GM12878 (cell line): ENCODE results near the gene UQCRC1. TPM values are rescaled to one million over a fixed set of nuclear protein-coding genes. Genes with fewer than 3 reads are reported as not detected.

ENCODE experiments used
- ATAC-seq: fragments of 200-7000 bp; cut with Tn5 transposase; 3 replicates; pipeline ENCODE4 v1.9.1; 2020; ENCODE audit warnings: mild to moderate bottlenecking, moderate library complexity
- BruUV-seq: library from RNA; stranded (reverse); fragments of 400-500 nt; replicated peaks from 2 replicates; lab custom pipeline; 2021; lab: Mats Ljungman, UMichigan
- CTCF ChIA-PET: fragments of 300-600 bp; sonication (Branson Sonifier 250); formaldehyde crosslinking; extraction: SDS; loops from one replicate; lab custom pipeline; 2021; ENCODE audit warnings: inconsistent platforms; lab: Yijun Ruan, JAX
- POLR2A ChIA-PET: fragments of 350-600 bp; formaldehyde crosslinking; extraction: SDS; loops from one replicate; lab custom pipeline; 2021; ENCODE audit warnings: inconsistent platforms; lab: Charles Lee
- RAD21 ChIA-PET: fragments of 300-600 bp; sonication (Branson Sonifier 250); formaldehyde crosslinking; loops from one replicate; lab custom pipeline; 2023; ENCODE audit warnings: antibody characterized with exemption; ENCODE audit not compliant: unreplicated experiment; lab: Charles Lee
- SMC1A ChIA-PET: fragments of 300-600 bp; sonication (Branson Sonifier 250); formaldehyde crosslinking; loops from one replicate; lab custom pipeline; 2023; ENCODE audit not compliant: unreplicated experiment, uncharacterized antibody; lab: Charles Lee
- DNase-seq: peaks from one replicate; pipeline ENCODE4 v3.0.0-alpha.2; 2011; ENCODE audit warnings: low read depth, low spot score
- FAIRE-seq: peaks from 3 replicates; lab custom pipeline; 2011; peaks lifted over from hg19 to GRCh38; lab: Jason Lieb, UNC
- H2AFZ ChIP-seq: 2 replicates; pipeline ENCODE4 v1.6.0; 2011; ENCODE audit warnings: low read depth, low read length, control low read depth; ENCODE audit not compliant: control insufficient read depth
- H3K27ac ChIP-seq: 2 replicates; pipeline ENCODE4 v1.5.1; 2011; ENCODE audit warnings: control low read depth; ENCODE audit not compliant: control insufficient read depth, insufficient read depth
- H3K27me3 ChIP-seq, 2 experiments: replicated peaks in 1 of 2; 2 replicates each; pipeline versions ENCODE4 v1.6.0 to v1.6.1; 2011; ENCODE audit warnings: low read length in 1 of 2; ENCODE audit not compliant: control insufficient read depth in 2 of 2, insufficient read depth in 2 of 2
- H3K36me3 ChIP-seq, 2 experiments: 2 replicates each; pipeline ENCODE4 v1.5.1; 2011; ENCODE audit warnings: low read length in 1 of 2; ENCODE audit not compliant: control insufficient read depth in 2 of 2, insufficient read depth in 2 of 2
- H3K4me1 ChIP-seq: 2 replicates; pipeline ENCODE4 v1.6.1; 2011; ENCODE audit warnings: mild to moderate bottlenecking, low read length, moderate library complexity, mixed read lengths; ENCODE audit not compliant: control insufficient read depth, insufficient read depth
- H3K4me2 ChIP-seq: 2 replicates; pipeline ENCODE4 v1.6.0; 2011; ENCODE audit warnings: control low read depth; ENCODE audit not compliant: control insufficient read depth, insufficient read depth
- H3K4me3 ChIP-seq: fragments of 200-600 bp; sonication (generic); 2 replicates; pipeline ENCODE4 v1.5.1; 2016
- H3K79me2 ChIP-seq: 2 replicates; pipeline ENCODE4 v1.6.0; 2011; ENCODE audit warnings: low read length; ENCODE audit not compliant: control insufficient read depth, insufficient read depth
- H3K9ac ChIP-seq: 2 replicates; pipeline ENCODE4 v1.8.0; 2011; ENCODE audit warnings: low read length, control low read depth, mixed read lengths; ENCODE audit not compliant: control insufficient read depth, insufficient read depth
- H3K9me3 ChIP-seq: replicated peaks from 3 replicates; pipeline ENCODE4 v1.5.1; 2011; ENCODE audit warnings: mild to moderate bottlenecking, low read length; ENCODE audit not compliant: control insufficient read depth, insufficient read depth
- H4K20me1 ChIP-seq: 2 replicates; pipeline ENCODE4 v1.6.0; 2011; ENCODE audit not compliant: control insufficient read depth, insufficient read depth
- CHD4 ChIP-seq: fragments of 200-600 bp; sonication (generic); IDR thresholded peaks from 2 replicates; pipeline ENCODE4 v1.6.1; 2016; ENCODE audit warnings: mild to moderate bottlenecking
- E2F8 ChIP-seq: fragments of 450-650 bp; IDR thresholded peaks from 2 replicates; pipeline ENCODE4 v1.6.1; 2018; ENCODE audit warnings: mild to moderate bottlenecking, low read depth, moderate library complexity; ENCODE audit not compliant: partially characterized antibody
- ESRRA ChIP-seq: IDR thresholded peaks from 2 replicates; pipeline ENCODE4 v1.6.1; 2012; ENCODE audit warnings: mild to moderate bottlenecking, low read length, improper control_type of control experiment
- RB1 ChIP-seq: fragments of 450-650 bp; formaldehyde crosslinking; IDR thresholded peaks from 2 replicates; pipeline ENCODE4 v1.6.1; 2017; ENCODE audit warnings: mild to moderate bottlenecking, borderline replicate concordance
- RELA ChIP-seq: fragments of 450-650 bp; IDR thresholded peaks from 2 replicates; pipeline ENCODE4 v1.8.0; 2014; ENCODE audit warnings: borderline replicate concordance; ENCODE audit not compliant: partially characterized antibody
- RFX5 ChIP-seq: IDR thresholded peaks from 2 replicates; pipeline ENCODE4 v1.6.1; 2011; ENCODE audit warnings: low read depth, low read length, improper control_type of control experiment
- SPI1 ChIP-seq: IDR thresholded peaks from 2 replicates; pipeline ENCODE4 v1.6.1; 2011; ENCODE audit warnings: low read depth, mild to moderate bottlenecking, low read length, moderate library complexity, borderline replicate concordance; ENCODE audit not compliant: insufficient read depth
- SRF ChIP-seq, 2 experiments: IDR thresholded peaks; 2 replicates each; pipeline ENCODE4 v1.6.1; 2011; ENCODE audit warnings: low read depth in 2 of 2, low read length in 2 of 2, mild to moderate bottlenecking in 1 of 2, moderate library complexity in 1 of 2
- STAT1 ChIP-seq: fragments of 450-650 bp; conservative IDR thresholded peaks from 2 replicates; pipeline ENCODE4 v1.6.1; 2014; ENCODE audit warnings: antibody characterized with exemption, mild to moderate bottlenecking
- STAT3 ChIP-seq: IDR thresholded peaks from 2 replicates; pipeline ENCODE4 v1.6.1; 2011; ENCODE audit warnings: low read depth, low read length, improper control_type of control experiment
- TARDBP ChIP-seq: IDR thresholded peaks from 2 replicates; pipeline ENCODE4 v1.6.1; 2016; ENCODE audit warnings: borderline replicate concordance
- ZNF274 ChIP-seq: IDR thresholded peaks from one replicate; pipeline ENCODE4 v1.8.0; 2011; ENCODE audit not compliant: insufficient read length, insufficient read depth
- WGBS: methylation state at CpG from one replicate; pipeline ENCODE4 v1.1.6; 2016; ENCODE audit warnings: low lambda C conversion rate; ENCODE audit not compliant: insufficient replicate concordance, insufficient coverage; ENCODE audit errors: missing lambda C conversion rate; 5-methylcytosine and 5-hydroxymethylcytosine counted together
- in situ Hi-C: fragments of 300-500 bp; cut with MboI; formaldehyde crosslinking; loops from 9 replicates; pipeline ENCODE4 v1.14.3; 2018; ENCODE audit warnings: mixed read lengths
- intact Hi-C: fragments of 100-400 bp; cut with micrococcal nuclease; formaldehyde crosslinking; loops from one replicate; pipeline ENCODE4 v1.14.2; 2022; ENCODE audit not compliant: unreplicated experiment
- polyA plus RNA-seq, 11 experiments: library from polyadenylated mRNA; depleted of rRNA in 4 of 11; unstranded in 6 of 11; stranded (reverse) in 5 of 11; fragments of >200 nt; fragmentation: Nextera tagmentation in 4 of 11; fragmentation: Illumina TruSeq in 1 of 11; extraction: Ambion mirVana in 4 of 11; extraction: Trizol in 1 of 11; gene quantifications; 1 replicate in 1 of 11; 2 replicates in 10 of 11; pipeline versions ENCODE4 v1.2.1 to v1.2.3, GENCODE V29; 2011 to 2016; ENCODE audit warnings: inconsistent platforms in 2 of 11, missing spikeins in 2 of 11, low read depth in 1 of 11
- total RNA-seq, 4 experiments: library from RNA; depleted of rRNA in 3 of 4; stranded (reverse); fragments of >200 nt in 3 of 4; fragmentation: Illumina TruSeq in 1 of 4; extraction: Trizol in 1 of 4; gene quantifications; 2 replicates each; pipeline versions ENCODE4 v1.2.1 to v1.2.3, GENCODE V29; 2013 to 2021

The UQCRC1 gene
- total and polyA plus RNA-seq, 10 of the 15 experiments (the other 5 are each of a cell fraction or from before 2014, with no cell fraction given), result 116 to 426 (median 228) TPM

- no peak for TF ChIP-seq TARDBP
- TF ChIP-seq ZNF274, result no peak
- TF ChIP-seq CHD4, result no peak
- TF ChIP-seq RFX5, result no peak
- TF ChIP-seq STAT1, result no peak
- TF ChIP-seq SPI1, result no peak
- TF ChIP-seq ESRRA, result no peak
- TF ChIP-seq RELA, result no peak
- TF ChIP-seq RB1, result no peak
- TF ChIP-seq, all 136 proteins: peak for 0
These were observed 23.8 kb upstream of the UQCRC1 start (continued) for GRCh38 chr3:48633256-48633655.

- H3K9me3 ChIP-seq, result no peaks in the 10 kb centered on the region
- no peak for DNase-seq
- H3K36me3 ChIP-seq, result peaks cover 0 to 7% of the 10 kb centered on the region in 2 experiments; a peak in 3 of 4 replicates
- no peak overlapping the region for H2AFZ ChIP-seq
- ChIA-PET CTCF (no interaction called here), SMC1A (no interaction called here), POLR2A (no interaction called here), RAD21 (no interaction called here)
- H4K20me1 ChIP-seq, result no peaks in the 10 kb centered on the region
- no peak for TF ChIP-seq STAT3
- TF ChIP-seq E2F8, result no peak
- no peak for TF ChIP-seq SRF (IDR thresholded peaks at IDR 0.05; ENCODE audit: low read depth in 2 of 2, low read length in 2 of 2)
- no peak for TF ChIP-seq SPI1
- H3K79me2 ChIP-seq, result peaks cover 3% of the 10 kb centered on the region
- no peaks in the 10 kb centered on the region for H3K27me3 ChIP-seq
- no peak for FAIRE-seq
- WGBS, result 74% methylated on average over 22 of the region's 22 CpGs
- H3K4me2 ChIP-seq, result no peak overlapping the region
- intact Hi-C loops (no loop called here), in situ Hi-C loops (no loop called here)
- peaks cover 11% of the 10 kb centered on the region; the same call in 1 of the 2 replicates for H3K4me1 ChIP-seq
- no peak overlapping the region for H3K4me3 ChIP-seq
- ATAC-seq, result no peak
- no peak overlapping the region for H3K9ac ChIP-seq
- H3K27ac ChIP-seq, result no peak overlapping the region
- no TSS peak for BruUV-seq
These were observed 22.3 kb upstream of the UQCRC1 start for GRCh38 chr3:48631516-48632448.
